ENCODE measurements around the gene SLC25A20. TPM values are rescaled to one million over a fixed set of nuclear protein-coding genes. Genes with fewer than 3 reads are reported as not detected.

The SLC25A20 gene
- polyA plus RNA-seq, 2 of the 4 experiments (the other 2 are of a cell fraction) = 13.5 to 22.4 TPM

DNA sequence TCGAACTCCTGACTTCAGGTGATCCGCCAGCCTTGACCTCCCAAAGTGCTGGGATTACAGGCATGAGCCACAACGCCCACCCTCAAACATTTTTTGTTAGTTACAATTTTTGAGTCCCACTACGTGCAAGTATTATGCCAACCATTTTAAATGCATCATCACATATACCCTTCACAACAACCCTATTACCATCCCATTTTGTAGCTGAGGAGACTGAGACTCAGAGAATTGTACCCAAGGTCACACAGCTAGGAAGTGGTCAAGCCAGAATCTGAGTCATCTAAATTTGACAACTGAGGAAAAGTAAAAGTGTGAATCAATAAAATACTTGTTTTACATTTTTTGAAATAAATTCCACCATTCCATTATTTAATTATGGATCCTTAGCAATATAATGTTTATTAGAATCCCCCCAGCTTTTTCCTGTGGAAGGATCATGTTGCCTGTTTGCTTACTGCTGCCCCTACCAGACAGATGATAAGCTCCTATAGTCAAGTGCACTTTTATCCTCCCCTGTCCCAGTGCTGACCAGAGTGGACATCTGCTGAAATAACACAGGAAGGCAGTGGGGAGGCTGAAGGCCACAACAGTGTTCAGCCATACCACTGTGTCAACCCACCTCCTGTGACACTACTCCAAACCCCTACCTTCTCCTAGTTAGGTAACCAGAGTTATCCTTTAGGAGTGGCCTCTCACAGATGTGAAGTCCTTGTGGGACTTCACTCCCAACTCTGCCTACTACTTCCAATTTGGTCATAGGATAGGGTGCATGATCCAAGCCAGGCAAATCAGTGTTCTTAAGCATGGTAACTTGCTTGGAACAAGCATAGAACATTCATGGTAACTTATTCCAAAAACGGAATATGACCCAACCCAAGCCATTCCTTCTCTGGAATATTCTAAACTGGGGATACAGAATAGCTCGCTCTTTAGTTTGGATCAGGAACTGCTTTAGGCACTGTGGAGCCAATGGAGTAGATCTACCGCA lies 79.2 kb downstream of the SLC25A20 start:
- no peak overlapping the region for H3K4me2 ChIP-seq
- no peaks in the 10 kb centered on the region for H3K4me1 ChIP-seq
- FAIRE-seq = no peak
- no peak for TF ChIP-seq ZSCAN20 (CRISPR knock-in tag; IDR thresholded peaks at IDR 0.05)
- no peak for TF ChIP-seq MAZ (IDR thresholded peaks at IDR 0.05; ENCODE audit: borderline replicate concordance, low read depth, low read length)
- TF ChIP-seq, protein P1, sequence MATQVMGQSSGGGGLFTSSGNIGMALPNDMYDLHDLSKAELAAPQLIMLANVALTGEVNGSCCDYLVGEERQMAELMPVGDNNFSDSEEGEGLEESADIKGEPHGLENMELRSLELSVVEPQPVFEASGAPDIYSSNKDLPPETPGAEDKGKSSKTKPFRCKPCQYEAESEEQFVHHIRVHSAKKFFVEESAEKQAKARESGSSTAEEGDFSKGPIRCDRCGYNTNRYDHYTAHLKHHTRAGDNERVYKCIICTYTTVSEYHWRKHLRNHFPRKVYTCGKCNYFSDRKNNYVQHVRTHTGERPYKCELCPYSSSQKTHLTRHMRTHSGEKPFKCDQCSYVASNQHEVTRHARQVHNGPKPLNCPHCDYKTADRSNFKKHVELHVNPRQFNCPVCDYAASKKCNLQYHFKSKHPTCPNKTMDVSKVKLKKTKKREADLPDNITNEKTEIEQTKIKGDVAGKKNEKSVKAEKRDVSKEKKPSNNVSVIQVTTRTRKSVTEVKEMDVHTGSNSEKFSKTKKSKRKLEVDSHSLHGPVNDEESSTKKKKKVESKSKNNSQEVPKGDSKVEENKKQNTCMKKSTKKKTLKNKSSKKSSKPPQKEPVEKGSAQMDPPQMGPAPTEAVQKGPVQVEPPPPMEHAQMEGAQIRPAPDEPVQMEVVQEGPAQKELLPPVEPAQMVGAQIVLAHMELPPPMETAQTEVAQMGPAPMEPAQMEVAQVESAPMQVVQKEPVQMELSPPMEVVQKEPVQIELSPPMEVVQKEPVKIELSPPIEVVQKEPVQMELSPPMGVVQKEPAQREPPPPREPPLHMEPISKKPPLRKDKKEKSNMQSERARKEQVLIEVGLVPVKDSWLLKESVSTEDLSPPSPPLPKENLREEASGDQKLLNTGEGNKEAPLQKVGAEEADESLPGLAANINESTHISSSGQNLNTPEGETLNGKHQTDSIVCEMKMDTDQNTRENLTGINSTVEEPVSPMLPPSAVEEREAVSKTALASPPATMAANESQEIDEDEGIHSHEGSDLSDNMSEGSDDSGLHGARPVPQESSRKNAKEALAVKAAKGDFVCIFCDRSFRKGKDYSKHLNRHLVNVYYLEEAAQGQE (IDR thresholded peaks at IDR 0.05) = no peak
- TF ChIP-seq, protein P2, sequence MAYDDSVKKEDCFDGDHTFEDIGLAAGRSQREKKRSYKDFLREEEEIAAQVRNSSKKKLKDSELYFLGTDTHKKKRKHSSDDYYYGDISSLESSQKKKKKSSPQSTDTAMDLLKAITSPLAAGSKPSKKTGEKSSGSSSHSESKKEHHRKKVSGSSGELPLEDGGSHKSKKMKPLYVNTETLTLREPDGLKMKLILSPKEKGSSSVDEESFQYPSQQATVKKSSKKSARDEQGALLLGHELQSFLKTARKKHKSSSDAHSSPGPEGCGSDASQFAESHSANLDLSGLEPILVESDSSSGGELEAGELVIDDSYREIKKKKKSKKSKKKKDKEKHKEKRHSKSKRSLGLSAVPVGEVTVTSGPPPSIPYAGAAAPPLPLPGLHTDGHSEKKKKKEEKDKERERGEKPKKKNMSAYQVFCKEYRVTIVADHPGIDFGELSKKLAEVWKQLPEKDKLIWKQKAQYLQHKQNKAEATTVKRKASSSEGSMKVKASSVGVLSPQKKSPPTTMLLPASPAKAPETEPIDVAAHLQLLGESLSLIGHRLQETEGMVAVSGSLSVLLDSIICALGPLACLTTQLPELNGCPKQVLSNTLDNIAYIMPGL (CRISPR knock-in tag; IDR thresholded peaks at IDR 0.05; ENCODE audit: borderline replicate concordance) = no peak
- TF ChIP-seq RARB (CRISPR knock-in tag; IDR thresholded peaks at IDR 0.05) = no peak
- TF ChIP-seq JUNB (IDR thresholded peaks at IDR 0.05) = no peak
- no peak for DNase-seq (ENCODE audit: low read depth in 1 of 2, low spot score in 1 of 2)
- ATAC-seq = no peak
- WGBS (ENCODE audit: missing lambda C conversion rate) = 89% methylated on average over 7 of the region's 7 CpGs
- H3K9me3 ChIP-seq = no peaks in the 10 kb centered on the region
- H3K27ac ChIP-seq = no peak overlapping the region
- CTCF ChIA-PET = no interaction called here
- POLR2A ChIA-PET = no interaction called here
- H3K4me3 ChIP-seq = no peak overlapping the region

DNA sequence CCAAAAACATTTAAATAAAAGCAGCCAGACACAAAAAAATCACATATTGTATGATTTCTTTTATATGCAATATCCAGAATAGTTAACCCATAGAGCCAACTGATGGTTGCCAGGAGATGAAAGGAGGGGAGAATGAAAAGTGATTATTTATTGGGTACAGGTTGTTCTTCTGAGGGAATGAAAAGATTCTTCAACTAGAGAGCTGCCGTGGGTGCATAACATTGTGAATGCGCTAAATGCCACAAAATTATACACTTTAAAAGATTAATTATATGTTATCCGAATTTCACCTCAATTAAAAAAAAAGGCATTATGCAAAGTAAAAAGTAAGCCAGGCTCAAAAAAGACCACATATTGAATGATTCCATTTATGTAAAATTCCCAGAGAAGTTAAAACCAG lies 87.2 kb downstream of the SLC25A20 start:
- CTCF ChIA-PET = no interaction called here
- DNase-seq (ENCODE audit: low read depth in 1 of 2, low spot score in 1 of 2) = no peak
- Histone ChIP-seq H3K9me3 (no peaks in the 10 kb centered on the region), H3K4me3 (no peak overlapping the region), H3K4me1 (no peaks in the 10 kb centered on the region), H3K27ac (no peak overlapping the region), H3K4me2 (no peak overlapping the region)
- WGBS (ENCODE audit: missing lambda C conversion rate) = 88% methylated on average over 3 of the region's 3 CpGs
- FAIRE-seq = no peak
- POLR2A ChIA-PET = no interaction called here
- no peak for ATAC-seq
- no peak for TF ChIP-seq HOXB5 (CRISPR knock-in tag; IDR thresholded peaks at IDR 0.05)
- no peak for TF ChIP-seq RAD21 (conservative IDR thresholded peaks at IDR 0.05 in 1 of 2, IDR thresholded peaks at IDR 0.05 in 1 of 2)
- TF ChIP-seq ZFP36 (IDR thresholded peaks at IDR 0.05; ENCODE audit: borderline replicate concordance, partially characterized antibody) = no peak
- TF ChIP-seq GATA3 (IDR thresholded peaks at IDR 0.05; ENCODE audit: borderline replicate concordance) = no peak
- no peak for TF ChIP-seq TP53 (CRISPR knock-in tag; IDR thresholded peaks at IDR 0.05)
- TF ChIP-seq ZSCAN20 (CRISPR knock-in tag; IDR thresholded peaks at IDR 0.05) = no peak
- no peak for TF ChIP-seq HOXA7 (CRISPR knock-in tag; IDR thresholded peaks at IDR 0.05)
- TF ChIP-seq, protein P3, sequence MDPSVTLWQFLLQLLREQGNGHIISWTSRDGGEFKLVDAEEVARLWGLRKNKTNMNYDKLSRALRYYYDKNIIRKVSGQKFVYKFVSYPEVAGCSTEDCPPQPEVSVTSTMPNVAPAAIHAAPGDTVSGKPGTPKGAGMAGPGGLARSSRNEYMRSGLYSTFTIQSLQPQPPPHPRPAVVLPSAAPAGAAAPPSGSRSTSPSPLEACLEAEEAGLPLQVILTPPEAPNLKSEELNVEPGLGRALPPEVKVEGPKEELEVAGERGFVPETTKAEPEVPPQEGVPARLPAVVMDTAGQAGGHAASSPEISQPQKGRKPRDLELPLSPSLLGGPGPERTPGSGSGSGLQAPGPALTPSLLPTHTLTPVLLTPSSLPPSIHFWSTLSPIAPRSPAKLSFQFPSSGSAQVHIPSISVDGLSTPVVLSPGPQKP (IDR thresholded peaks at IDR 0.05; ENCODE audit: low read depth, low read length) = no peak
- TF ChIP-seq POLR2AphosphoS2 (conservative IDR thresholded peaks at IDR 0.05; ENCODE audit: low read length) = no peak
- TF ChIP-seq, protein P4, sequence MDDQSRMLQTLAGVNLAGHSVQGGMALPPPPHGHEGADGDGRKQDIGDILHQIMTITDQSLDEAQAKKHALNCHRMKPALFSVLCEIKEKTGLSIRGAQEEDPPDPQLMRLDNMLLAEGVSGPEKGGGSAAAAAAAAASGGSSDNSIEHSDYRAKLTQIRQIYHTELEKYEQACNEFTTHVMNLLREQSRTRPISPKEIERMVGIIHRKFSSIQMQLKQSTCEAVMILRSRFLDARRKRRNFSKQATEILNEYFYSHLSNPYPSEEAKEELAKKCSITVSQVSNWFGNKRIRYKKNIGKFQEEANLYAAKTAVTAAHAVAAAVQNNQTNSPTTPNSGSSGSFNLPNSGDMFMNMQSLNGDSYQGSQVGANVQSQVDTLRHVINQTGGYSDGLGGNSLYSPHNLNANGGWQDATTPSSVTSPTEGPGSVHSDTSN (IDR thresholded peaks at IDR 0.05) = no peak
- TF ChIP-seq, protein P5, sequence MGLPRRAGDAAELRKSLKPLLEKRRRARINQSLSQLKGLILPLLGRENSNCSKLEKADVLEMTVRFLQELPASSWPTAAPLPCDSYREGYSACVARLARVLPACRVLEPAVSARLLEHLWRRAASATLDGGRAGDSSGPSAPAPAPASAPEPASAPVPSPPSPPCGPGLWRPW (IDR thresholded peaks at IDR 0.05) = no peak
- no peak for TF ChIP-seq MAZ (IDR thresholded peaks at IDR 0.05; ENCODE audit: borderline replicate concordance, low read depth, low read length)
- no peak for TF ChIP-seq CBX2 (IDR thresholded peaks at IDR 0.05; ENCODE audit: borderline replicate concordance, low read depth)
- TF ChIP-seq HOXB13 (CRISPR knock-in tag; IDR thresholded peaks at IDR 0.05; ENCODE audit: low read depth) = no peak
- TF ChIP-seq KDM5A (IDR thresholded peaks at IDR 0.05) = no peak
- TF ChIP-seq, protein P1 (IDR thresholded peaks at IDR 0.05) = no peak
- TF ChIP-seq TFCP2L1 (CRISPR knock-in tag; IDR thresholded peaks at IDR 0.05) = no peak
- TF ChIP-seq EHMT2 (IDR thresholded peaks at IDR 0.05; ENCODE audit: low read depth) = no peak

Measured in A549 (cell line).